Hepatocyte (in vitro differentiated cells): ENCODE data around the gene KRTAP10-7. TPM values are rescaled to one million over a fixed set of nuclear protein-coding genes. Genes with fewer than 3 reads are reported as not detected.
"Not testable (repeated sequence)": the region's sequence is repeated elsewhere in the genome, so short reads cannot be mapped to it uniquely, and the experiment has no call there.

Experiments
- DNase-seq: peaks from one replicate; pipeline ENCODE4 v3.0.0-alpha.2; 2016; ENCODE audit warnings: low spot score
- H2AFZ ChIP-seq: fragments of 200-600 bp; sonication (generic); 2 replicates; pipeline ENCODE4 v1.6.0; 2016; ENCODE audit warnings: antibody characterized with exemption, mild to moderate bottlenecking
- H3K27ac ChIP-seq: fragments of 200-600 bp; sonication (generic); 2 replicates; pipeline ENCODE4 v1.5.1; 2016; ENCODE audit warnings: mild to moderate bottlenecking
- H3K27me3 ChIP-seq: fragments of 200-600 bp; sonication (generic); 2 replicates; pipeline ENCODE4 v1.6.1; 2016
- H3K36me3 ChIP-seq: fragments of 200-600 bp; sonication (generic); replicated peaks from 2 replicates; pipeline ENCODE4 v1.5.1; 2016; ENCODE audit warnings: low read depth; ENCODE audit not compliant: insufficient read depth
- H3K4me1 ChIP-seq: fragments of 200-600 bp; sonication (generic); 2 replicates; pipeline ENCODE4 v1.5.1; 2016; ENCODE audit warnings: mild to moderate bottlenecking, moderate library complexity; ENCODE audit not compliant: insufficient read depth
- H3K4me2 ChIP-seq: fragments of 200-600 bp; sonication (generic); 2 replicates; pipeline ENCODE4 v1.6.0; 2016
- H3K4me3 ChIP-seq: fragments of 200-600 bp; sonication (generic); 2 replicates; pipeline ENCODE4 v1.5.1; 2016; ENCODE audit warnings: mild to moderate bottlenecking
- H3K79me2 ChIP-seq: fragments of 200-600 bp; sonication (generic); 2 replicates; pipeline ENCODE4 v1.6.0; 2017; ENCODE audit warnings: mild to moderate bottlenecking
- H3K9me2 ChIP-seq: fragments of 200-600 bp; sonication (generic); replicated peaks from 2 replicates; pipeline ENCODE4 v1.6.0; 2017; ENCODE audit warnings: mild to moderate bottlenecking; ENCODE audit not compliant: insufficient read depth
- H3K9me3 ChIP-seq: fragments of 200-600 bp; sonication (generic); 2 replicates; pipeline ENCODE4 v1.5.1; 2016; ENCODE audit warnings: low read depth, mild to moderate bottlenecking
- H4K20me1 ChIP-seq: fragments of 200-600 bp; sonication (generic); 2 replicates; pipeline ENCODE4 v1.6.0; 2016; ENCODE audit warnings: mild to moderate bottlenecking; ENCODE audit not compliant: insufficient read depth, poor library complexity, severe bottlenecking
- CTCF ChIP-seq: fragments of 200-600 bp; sonication (generic); IDR thresholded peaks from 2 replicates; pipeline ENCODE4 v1.5.1; 2016; ENCODE audit warnings: antibody characterized with exemption, mild to moderate bottlenecking; ENCODE audit not compliant: poor library complexity
- EZH2 ChIP-seq: fragments of 200-600 bp; sonication (generic); IDR thresholded peaks from 2 replicates; pipeline ENCODE4 v1.6.1; 2016; ENCODE audit warnings: antibody characterized with exemption, mild to moderate bottlenecking, borderline replicate concordance
- EZH2phosphoT487 ChIP-seq: fragments of 200-600 bp; sonication (generic); IDR thresholded peaks from one replicate; pipeline ENCODE4 v1.6.1; 2018; ENCODE audit warnings: antibody characterized with exemption, mild to moderate bottlenecking, low read depth, moderate library complexity; ENCODE audit not compliant: unreplicated experiment, severe bottlenecking
- WGBS: methylation state at CpG from one replicate; pipeline ENCODE4 v1.1.6; 2016; ENCODE audit warnings: low lambda C conversion rate; ENCODE audit errors: missing lambda C conversion rate; 5-methylcytosine and 5-hydroxymethylcytosine counted together
- polyA plus RNA-seq: library from polyadenylated mRNA; unstranded; fragments of >200 nt; fragmentation: Nextera tagmentation; extraction: Ambion mirVana; gene quantifications from 2 replicates; pipeline ENCODE4 v1.2.1, GENCODE V29; 2016
- total RNA-seq: library from RNA; depleted of rRNA; stranded (reverse); fragments of >200 nt; gene quantifications from 2 replicates; pipeline ENCODE4 v1.2.3, GENCODE V29; 2014

The KRTAP10-7 gene
- total and polyA plus RNA-seq, 2 experiments from 2014 or later, result not detected

GRCh38 chr21:44636209-44637017 is 36.0 kb downstream of the KRTAP10-7 start:
- H3K4me1 ChIP-seq, result no peaks in the 10 kb centered on the region
- TF ChIP-seq CTCF (no peak), EZH2phosphoT487 (no peak), EZH2 (no peak)
- no peak overlapping the region for H2AFZ ChIP-seq
- no peaks in the 10 kb centered on the region for H4K20me1 ChIP-seq
- H3K4me2 ChIP-seq, result no peak overlapping the region
- no peaks in the 10 kb centered on the region for H3K9me3 ChIP-seq
- WGBS, result 90% methylated on average over 15 of the region's 15 CpGs
- no peak for DNase-seq
- no peaks in the 10 kb centered on the region for H3K27me3 ChIP-seq
- H3K79me2 ChIP-seq, result no peaks in the 10 kb centered on the region
- H3K9me2 ChIP-seq, result no peaks in the 10 kb centered on the region
- no peak overlapping the region for H3K27ac ChIP-seq
- H3K36me3 ChIP-seq, result no peaks in the 10 kb centered on the region
- H3K4me3 ChIP-seq, result no peak overlapping the region

- no peak within 1 kb of the TSS for H3K4me2 ChIP-seq
- WGBS, result 83% methylated on average over 19 of the region's 21 CpGs
- H3K36me3 ChIP-seq, result no peaks in the 10 kb centered on the region
- no peak within 1 kb of the TSS for H2AFZ ChIP-seq
- H3K4me1 ChIP-seq, result no peaks in the 10 kb centered on the region
- H3K9me3 ChIP-seq, result no peaks in the 10 kb centered on the region
- H3K27ac ChIP-seq, result no peak within 1 kb of the TSS
- H3K27me3 ChIP-seq, result no peaks in the 10 kb centered on the region
- TF ChIP-seq CTCF (no peak), EZH2phosphoT487 (no peak), EZH2 (no peak)
- no peaks in the 10 kb centered on the region for H3K9me2 ChIP-seq
- no peaks in the 10 kb centered on the region for H4K20me1 ChIP-seq
- no peaks in the 10 kb centered on the region for H3K79me2 ChIP-seq
- no peak for DNase-seq
- no peak within 1 kb of the TSS for H3K4me3 ChIP-seq
Measured at GRCh38 chr21:44637018-44637850, 36.8 kb downstream of the KRTAP10-7 start, which contains the start of gene KRTAP10-10. Gene KRTAP10-10 (plus strand): TSS chr21:44637356. CDS start chr21:44637418, 62 bp downstream.

- WGBS, result 82% methylated on average over 11 of the region's 12 CpGs
- not testable (repeated sequence) for H3K9me3 ChIP-seq, H3K4me1 ChIP-seq, H3K27ac ChIP-seq, H3K27me3 ChIP-seq, H3K9me2 ChIP-seq, H3K79me2 ChIP-seq, DNase-seq, H3K4me3 ChIP-seq, H4K20me1 ChIP-seq, H2AFZ ChIP-seq, H3K36me3 ChIP-seq, H3K4me2 ChIP-seq
Measured at GRCh38 chr21:44637851-44638348, 37.5 kb downstream of the KRTAP10-7 start.

- H3K27me3 ChIP-seq, DNase-seq, H3K4me3 ChIP-seq, H3K27ac ChIP-seq, H3K36me3 ChIP-seq, H4K20me1 ChIP-seq, H2AFZ ChIP-seq, H3K4me2 ChIP-seq, H3K9me3 ChIP-seq, H3K9me2 ChIP-seq, H3K4me1 ChIP-seq, H3K79me2 ChIP-seq: not testable (repeated sequence)
- WGBS, result 87% methylated on average over 20 of the region's 21 CpGs
Measured at GRCh38 chr21:44638506-44639330, 38.3 kb downstream of the KRTAP10-7 start.
